HG03439 (cell line): ENCODE data around the gene MPND.
"Not testable (repeated sequence)": the region's sequence is repeated elsewhere in the genome, so short reads cannot be mapped to it uniquely, and the experiment has no call there.

Source experiments
- ATAC-seq: cut with Tn5 transposase; IDR thresholded peaks from one replicate; pipeline ENCODE4 v1.9.1; 2021; ENCODE audit warnings: mild to moderate bottlenecking, moderate library complexity; ENCODE audit not compliant: unreplicated experiment

MPND gene

GRCh38 chr19:4346020-4346383 is 2.6 kb downstream of the MPND start:
- ATAC-seq, result no peak

GRCh38 chr19:4347521-4347920 is 4.2 kb downstream of the MPND start:
- no peak for ATAC-seq

GRCh38 chr19:4349225-4349624 is 5.9 kb downstream of the MPND start:
- not testable (repeated sequence) for ATAC-seq

GRCh38 chr19:4350111-4350510 is 6.7 kb downstream of the MPND start:
- ATAC-seq, result no peak

GRCh38 chr19:4350726-4351125 is 7.4 kb downstream of the MPND start:
- ATAC-seq, result no peak

GRCh38 chr19:4352701-4353121 is 9.3 kb downstream of the MPND start:
- no peak for ATAC-seq

GRCh38 chr19:4354282-4354681 is 10.9 kb downstream of the MPND start:
- no peak for ATAC-seq

- no peak for ATAC-seq
Measured at GRCh38 chr19:4354897-4355296, 11.5 kb downstream of the MPND start.

GRCh38 chr19:4357095-4357797 is 13.9 kb downstream of the MPND start:
- ATAC-seq, result no peak

GRCh38 chr19:4357921-4358326 is 14.6 kb downstream of the MPND start:
- ATAC-seq, result no peak

GRCh38 chr19:4358709-4359626 is 15.6 kb downstream of the MPND start:
- ATAC-seq, result no peak

- no peak for ATAC-seq
Measured at GRCh38 chr19:4359627-4360000, 16.3 kb downstream of the MPND start.

- ATAC-seq, result no peak
Measured at GRCh38 chr19:4360081-4360569, 16.8 kb downstream of the MPND start.

GRCh38 chr19:4360641-4361151 is 17.3 kb downstream of the MPND start:
- ATAC-seq, result no peak

GRCh38 chr19:4361152-4362046 is 18.0 kb downstream of the MPND start:
- ATAC-seq, result no peak

- ATAC-seq, result no peak
Measured at GRCh38 chr19:4362101-4362828, 18.9 kb downstream of the MPND start.

GRCh38 chr19:4362831-4363545 is 19.6 kb downstream of the MPND start:
- no peak for ATAC-seq

- no peak for ATAC-seq
Measured at GRCh38 chr19:4363571-4364304, 20.4 kb downstream of the MPND start.

- ATAC-seq, result no peak
Measured at GRCh38 chr19:4365341-4365740, 22.0 kb downstream of the MPND start.
